ENCODE measurements around the gene RNF213. TPM values are rescaled to one million over a fixed set of nuclear protein-coding genes. Genes with fewer than 3 reads are reported as not detected.

The RNF213 gene
- total and polyA plus RNA-seq, 2 of the 8 experiments (the other 6 are each of a cell fraction or from before 2014, with no cell fraction given): 33.8 to 62.8 TPM

DNA sequence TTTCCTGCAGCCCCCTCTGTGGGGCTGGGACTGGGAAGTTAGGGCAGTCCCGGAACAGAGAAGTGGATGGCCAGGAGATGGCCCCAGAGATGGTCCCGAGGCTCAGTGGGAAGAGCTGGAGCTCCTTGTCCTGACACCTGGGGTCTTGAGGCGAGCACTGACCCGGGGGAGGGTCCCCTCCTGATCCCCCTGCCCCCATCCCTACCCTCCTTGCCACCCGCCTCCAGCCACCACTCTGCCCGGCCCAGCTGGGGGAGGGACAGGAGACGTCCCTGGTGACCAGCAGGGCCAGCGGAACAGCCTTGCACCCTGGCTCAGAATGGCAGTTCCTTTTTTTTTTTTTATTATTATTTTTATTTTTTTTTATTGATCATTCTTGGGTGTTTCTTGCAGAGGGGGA, 13.9 kb upstream of the RNF213 start (continued):
- TF ChIP-seq, protein P1, sequence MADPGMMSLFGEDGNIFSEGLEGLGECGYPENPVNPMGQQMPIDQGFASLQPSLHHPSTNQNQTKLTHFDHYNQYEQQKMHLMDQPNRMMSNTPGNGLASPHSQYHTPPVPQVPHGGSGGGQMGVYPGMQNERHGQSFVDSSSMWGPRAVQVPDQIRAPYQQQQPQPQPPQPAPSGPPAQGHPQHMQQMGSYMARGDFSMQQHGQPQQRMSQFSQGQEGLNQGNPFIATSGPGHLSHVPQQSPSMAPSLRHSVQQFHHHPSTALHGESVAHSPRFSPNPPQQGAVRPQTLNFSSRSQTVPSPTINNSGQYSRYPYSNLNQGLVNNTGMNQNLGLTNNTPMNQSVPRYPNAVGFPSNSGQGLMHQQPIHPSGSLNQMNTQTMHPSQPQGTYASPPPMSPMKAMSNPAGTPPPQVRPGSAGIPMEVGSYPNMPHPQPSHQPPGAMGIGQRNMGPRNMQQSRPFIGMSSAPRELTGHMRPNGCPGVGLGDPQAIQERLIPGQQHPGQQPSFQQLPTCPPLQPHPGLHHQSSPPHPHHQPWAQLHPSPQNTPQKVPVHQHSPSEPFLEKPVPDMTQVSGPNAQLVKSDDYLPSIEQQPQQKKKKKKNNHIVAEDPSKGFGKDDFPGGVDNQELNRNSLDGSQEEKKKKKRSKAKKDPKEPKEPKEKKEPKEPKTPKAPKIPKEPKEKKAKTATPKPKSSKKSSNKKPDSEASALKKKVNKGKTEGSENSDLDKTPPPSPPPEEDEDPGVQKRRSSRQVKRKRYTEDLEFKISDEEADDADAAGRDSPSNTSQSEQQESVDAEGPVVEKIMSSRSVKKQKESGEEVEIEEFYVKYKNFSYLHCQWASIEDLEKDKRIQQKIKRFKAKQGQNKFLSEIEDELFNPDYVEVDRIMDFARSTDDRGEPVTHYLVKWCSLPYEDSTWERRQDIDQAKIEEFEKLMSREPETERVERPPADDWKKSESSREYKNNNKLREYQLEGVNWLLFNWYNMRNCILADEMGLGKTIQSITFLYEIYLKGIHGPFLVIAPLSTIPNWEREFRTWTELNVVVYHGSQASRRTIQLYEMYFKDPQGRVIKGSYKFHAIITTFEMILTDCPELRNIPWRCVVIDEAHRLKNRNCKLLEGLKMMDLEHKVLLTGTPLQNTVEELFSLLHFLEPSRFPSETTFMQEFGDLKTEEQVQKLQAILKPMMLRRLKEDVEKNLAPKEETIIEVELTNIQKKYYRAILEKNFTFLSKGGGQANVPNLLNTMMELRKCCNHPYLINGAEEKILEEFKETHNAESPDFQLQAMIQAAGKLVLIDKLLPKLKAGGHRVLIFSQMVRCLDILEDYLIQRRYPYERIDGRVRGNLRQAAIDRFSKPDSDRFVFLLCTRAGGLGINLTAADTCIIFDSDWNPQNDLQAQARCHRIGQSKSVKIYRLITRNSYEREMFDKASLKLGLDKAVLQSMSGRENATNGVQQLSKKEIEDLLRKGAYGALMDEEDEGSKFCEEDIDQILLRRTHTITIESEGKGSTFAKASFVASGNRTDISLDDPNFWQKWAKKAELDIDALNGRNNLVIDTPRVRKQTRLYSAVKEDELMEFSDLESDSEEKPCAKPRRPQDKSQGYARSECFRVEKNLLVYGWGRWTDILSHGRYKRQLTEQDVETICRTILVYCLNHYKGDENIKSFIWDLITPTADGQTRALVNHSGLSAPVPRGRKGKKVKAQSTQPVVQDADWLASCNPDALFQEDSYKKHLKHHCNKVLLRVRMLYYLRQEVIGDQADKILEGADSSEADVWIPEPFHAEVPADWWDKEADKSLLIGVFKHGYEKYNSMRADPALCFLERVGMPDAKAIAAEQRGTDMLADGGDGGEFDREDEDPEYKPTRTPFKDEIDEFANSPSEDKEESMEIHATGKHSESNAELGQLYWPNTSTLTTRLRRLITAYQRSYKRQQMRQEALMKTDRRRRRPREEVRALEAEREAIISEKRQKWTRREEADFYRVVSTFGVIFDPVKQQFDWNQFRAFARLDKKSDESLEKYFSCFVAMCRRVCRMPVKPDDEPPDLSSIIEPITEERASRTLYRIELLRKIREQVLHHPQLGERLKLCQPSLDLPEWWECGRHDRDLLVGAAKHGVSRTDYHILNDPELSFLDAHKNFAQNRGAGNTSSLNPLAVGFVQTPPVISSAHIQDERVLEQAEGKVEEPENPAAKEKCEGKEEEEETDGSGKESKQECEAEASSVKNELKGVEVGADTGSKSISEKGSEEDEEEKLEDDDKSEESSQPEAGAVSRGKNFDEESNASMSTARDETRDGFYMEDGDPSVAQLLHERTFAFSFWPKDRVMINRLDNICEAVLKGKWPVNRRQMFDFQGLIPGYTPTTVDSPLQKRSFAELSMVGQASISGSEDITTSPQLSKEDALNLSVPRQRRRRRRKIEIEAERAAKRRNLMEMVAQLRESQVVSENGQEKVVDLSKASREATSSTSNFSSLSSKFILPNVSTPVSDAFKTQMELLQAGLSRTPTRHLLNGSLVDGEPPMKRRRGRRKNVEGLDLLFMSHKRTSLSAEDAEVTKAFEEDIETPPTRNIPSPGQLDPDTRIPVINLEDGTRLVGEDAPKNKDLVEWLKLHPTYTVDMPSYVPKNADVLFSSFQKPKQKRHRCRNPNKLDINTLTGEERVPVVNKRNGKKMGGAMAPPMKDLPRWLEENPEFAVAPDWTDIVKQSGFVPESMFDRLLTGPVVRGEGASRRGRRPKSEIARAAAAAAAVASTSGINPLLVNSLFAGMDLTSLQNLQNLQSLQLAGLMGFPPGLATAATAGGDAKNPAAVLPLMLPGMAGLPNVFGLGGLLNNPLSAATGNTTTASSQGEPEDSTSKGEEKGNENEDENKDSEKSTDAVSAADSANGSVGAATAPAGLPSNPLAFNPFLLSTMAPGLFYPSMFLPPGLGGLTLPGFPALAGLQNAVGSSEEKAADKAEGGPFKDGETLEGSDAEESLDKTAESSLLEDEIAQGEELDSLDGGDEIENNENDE (IDR thresholded peaks at IDR 0.05; ENCODE audit: insufficient replicate concordance, low read length): no peak
- TF ChIP-seq SRF (IDR thresholded peaks at IDR 0.05; ENCODE audit: low read depth, low read length) (no peak), EP300 (IDR thresholded peaks at IDR 0.05; ENCODE audit: borderline replicate concordance in 1 of 2, low read depth in 2 of 2, low read length in 2 of 2) (no peak), SP4 (IDR thresholded peaks at IDR 0.05; ENCODE audit: low read length) (no peak), EZH2 (IDR thresholded peaks at IDR 0.05; ENCODE audit: low read depth, low read length, severe bottlenecking) (no peak)
- TF ChIP-seq, protein P2, sequence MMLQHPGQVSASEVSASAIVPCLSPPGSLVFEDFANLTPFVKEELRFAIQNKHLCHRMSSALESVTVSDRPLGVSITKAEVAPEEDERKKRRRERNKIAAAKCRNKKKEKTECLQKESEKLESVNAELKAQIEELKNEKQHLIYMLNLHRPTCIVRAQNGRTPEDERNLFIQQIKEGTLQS (IDR thresholded peaks at IDR 0.05; ENCODE audit: insufficient read depth, low read depth, low read length): no peak

All from H1 (cell line).